ENCODE measurements around the gene GPX2.

The GPX2 gene

DNA sequence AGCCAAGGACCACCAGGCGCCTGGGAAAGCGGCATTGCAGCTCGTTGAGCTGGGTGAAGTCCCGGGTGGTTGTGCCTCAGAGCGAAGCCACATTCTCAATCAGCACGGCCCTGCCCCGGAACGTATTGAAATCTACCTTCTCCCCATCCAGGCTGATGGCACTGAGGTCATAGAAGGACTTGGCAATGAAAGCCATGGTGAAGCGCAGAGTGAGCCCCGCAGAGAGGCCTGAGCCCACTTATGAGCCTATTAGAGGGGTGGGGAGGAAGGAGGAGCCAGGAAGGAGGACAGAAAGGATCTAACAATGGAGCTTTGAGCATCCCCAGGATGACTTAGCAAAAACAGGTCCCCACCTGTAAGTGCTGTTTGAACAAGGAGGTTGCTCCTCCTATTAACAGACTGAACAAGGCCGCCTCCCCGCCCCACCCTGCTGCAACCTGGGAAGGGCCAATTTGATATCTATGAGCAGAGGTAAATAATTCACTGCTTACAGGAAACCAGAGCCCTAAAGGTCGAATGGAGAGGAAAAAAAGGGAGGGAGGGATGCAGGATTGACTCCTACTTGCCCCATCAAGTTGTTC lies at the start of gene GPX2:
TSS of gene GPX2 (minus strand) at position 215 of the 581 bp plus-strand sequence. CDS start at position 196, 19 bp downstream.
- peak; percentile 66 for DNase-seq

- no peak for DNase-seq
Measured at GRCh38 chr14:64990939-64991338, 48.4 kb upstream of the GPX2 start.

DNA sequence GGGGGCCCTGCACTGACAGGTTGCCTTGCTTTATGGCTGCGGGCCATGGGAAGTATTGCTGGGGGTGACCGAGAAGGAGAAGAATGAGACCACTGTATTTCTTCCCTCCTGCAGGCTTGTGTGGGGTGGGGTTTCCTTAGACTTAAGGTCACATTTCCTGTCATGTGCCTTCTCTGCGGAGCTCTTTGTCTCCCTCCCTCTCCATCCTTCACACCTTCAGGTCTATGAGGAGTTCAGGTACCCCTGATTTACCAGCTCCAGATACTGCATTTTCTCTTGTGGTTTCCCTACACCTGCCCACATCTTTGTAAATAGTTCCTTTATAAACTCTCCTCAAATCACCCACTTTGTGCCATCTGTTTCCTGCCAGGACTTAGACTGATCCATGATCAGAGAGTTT lies 47.8 kb upstream of the GPX2 start:
- DNase-seq: no peak

- DNase-seq: no peak
Measured at GRCh38 chr14:64987438-64987767, 44.9 kb upstream of the GPX2 start.

- DNase-seq: peak; percentile 94
Measured at GRCh38 chr14:64986648-64987437, 44.3 kb upstream of the GPX2 start, which contains the start of gene FNTB. TSS of gene FNTB (plus strand) at chr14:64986895. CDS start at chr14:64986954, 59 bp downstream.

- DNase-seq: peak; percentile 28
Measured at GRCh38 chr14:64983439-64984310, 41.1 kb upstream of the GPX2 start.

- no peak for DNase-seq
Measured at GRCh38 chr14:64979336-64980074, 37.0 kb upstream of the GPX2 start.

- no peak for DNase-seq
Measured at GRCh38 chr14:64974563-64974962, 32.0 kb upstream of the GPX2 start.

DNA sequence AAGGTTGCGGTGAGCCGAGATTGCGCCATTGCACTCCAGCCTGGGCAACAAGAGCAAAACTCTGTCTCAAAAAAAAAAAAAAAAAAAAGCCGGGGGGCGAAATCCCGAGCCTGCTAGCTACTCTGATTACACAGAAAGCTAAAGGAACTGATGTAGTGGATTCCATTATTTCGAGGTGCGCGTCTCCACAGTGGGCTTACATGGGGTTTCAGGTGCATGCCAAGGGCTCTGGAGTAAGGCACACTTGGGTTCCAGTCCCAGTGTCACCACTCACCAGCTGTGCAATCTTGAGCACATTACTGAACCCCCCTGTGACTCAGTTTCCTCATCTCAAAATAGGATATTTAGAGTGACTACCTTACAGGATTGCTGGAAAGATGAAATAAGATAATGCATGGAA lies 31.3 kb upstream of the GPX2 start:
- DNase-seq: no peak

DNA sequence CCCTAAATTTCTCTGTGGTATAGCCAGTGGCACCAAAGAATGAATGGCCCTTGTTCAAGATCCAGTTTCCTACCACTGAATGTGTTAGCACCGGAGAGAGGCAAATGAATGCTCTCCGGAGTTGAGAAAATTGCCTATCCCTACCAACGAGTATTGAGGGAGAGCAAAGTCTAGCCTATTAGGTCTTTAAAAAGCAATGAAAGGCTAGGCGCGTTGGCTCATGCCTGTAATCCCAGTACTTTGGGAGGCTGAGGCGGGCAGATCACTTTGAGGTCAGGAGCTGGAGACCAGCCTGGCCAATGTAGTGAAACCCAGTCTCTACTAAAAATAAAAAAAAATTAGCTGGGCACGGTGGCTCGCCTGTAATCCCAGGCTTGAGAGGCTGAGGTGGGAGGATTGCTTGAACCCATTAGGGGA lies 30.5 kb upstream of the GPX2 start:
- no peak for DNase-seq

DNA sequence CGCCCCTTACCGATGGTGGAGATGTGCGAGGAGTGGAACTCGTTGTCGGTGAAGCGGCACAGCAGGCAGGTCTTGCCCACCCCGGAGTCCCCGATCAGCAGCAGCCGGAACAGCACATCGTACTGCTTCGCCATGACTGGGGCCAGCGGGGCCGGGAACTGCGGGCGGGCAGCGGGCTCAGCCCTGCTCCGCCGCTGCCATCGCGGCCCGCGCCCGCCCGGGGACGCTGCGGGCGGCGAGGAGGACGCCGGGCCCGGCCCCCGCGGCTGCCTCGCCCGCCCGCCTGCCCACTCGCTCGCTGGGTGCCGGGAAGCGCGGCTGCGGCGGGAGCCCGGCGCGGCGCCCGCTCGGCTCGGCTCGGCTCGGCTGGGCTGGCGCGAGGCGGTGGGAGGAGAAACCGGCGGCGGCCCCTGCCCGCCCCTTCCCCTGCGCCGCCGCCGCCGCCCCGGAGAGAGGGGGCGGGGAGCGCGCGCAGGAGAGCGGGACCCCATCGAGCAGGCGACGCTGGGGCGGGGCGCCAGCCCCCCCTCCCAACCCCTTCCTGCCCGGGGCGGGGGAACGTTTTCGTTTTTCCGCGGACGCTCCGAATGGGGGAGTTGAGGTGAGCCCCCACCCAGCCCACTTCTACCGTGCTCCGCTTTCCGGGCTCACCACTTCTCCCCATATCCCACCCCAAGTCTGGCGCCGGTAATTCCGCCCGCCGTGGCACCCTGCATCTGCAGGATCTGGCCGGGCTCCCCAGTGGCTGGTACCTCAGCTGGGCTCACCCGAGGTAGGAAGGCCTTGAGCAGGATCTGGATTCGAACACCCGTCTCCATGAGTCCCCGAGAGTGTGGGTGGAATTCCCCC lies 29.6 kb upstream of the GPX2 start, which contains the start of gene RAB15:
TSS of gene RAB15 (minus strand) at position 394 of the 849 bp plus-strand sequence. CDS start at position 134, 260 bp downstream.
- DNase-seq: peak; percentile 51

DNA sequence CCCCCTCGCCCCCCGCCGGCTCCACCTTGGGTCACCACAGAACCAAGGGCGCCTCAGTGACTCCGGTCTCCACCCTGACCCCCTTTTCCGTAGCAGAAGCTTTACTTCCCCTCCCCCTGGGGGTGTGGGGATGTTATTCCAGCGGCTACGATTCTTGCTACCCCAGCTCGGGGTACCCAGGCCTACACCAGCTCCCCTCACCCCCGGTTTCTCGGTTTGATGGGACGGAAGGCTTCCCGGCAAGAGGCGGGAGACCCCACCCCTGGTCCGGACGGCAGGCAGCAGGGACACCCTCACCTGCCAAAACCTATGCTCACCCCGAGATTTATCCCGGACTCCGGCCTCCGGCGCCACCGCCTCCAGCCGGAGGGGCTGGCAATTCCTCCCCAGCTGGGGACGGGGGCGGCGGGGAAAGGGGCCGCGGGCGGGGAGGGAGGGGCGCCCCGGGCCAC lies 29.0 kb upstream of the GPX2 start:
- no peak for DNase-seq

DNA sequence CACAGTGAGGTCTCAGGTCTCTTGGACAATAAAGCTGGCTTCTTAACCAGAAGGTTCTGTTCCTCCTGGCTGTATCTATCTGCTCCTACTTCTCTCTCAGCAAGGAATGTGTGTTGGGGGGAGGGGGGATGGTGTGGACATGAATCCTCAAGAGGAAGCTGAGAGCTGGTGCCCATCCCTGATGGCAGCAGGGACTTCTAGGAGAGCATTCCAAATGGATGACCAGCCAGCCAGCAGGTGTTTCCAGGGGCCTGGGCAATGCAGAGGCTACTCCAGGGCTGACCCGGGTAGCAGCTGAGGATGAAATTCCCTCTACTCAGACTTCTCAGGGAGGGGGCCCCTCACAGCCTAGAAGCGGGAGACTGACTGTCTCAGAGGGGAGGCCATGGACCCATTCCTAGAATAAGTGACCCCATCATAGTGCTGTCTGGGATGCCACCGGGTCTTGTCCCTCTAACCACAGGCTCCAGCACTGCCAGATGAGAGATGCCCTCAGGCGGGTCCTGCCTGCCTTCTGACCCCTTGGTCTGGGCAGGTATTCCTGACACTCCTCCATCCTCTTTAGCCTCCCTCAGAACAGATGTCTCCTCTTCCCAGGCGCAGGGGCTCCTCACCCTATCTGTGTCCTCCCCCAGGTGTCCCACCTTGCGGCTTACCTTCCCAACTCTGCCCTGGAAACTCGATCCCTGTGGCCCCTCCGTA lies 28.4 kb upstream of the GPX2 start:
- no peak for DNase-seq

GRCh38 chr14:64970041-64970440 lies 27.5 kb upstream of the GPX2 start:
- no peak for DNase-seq

DNA sequence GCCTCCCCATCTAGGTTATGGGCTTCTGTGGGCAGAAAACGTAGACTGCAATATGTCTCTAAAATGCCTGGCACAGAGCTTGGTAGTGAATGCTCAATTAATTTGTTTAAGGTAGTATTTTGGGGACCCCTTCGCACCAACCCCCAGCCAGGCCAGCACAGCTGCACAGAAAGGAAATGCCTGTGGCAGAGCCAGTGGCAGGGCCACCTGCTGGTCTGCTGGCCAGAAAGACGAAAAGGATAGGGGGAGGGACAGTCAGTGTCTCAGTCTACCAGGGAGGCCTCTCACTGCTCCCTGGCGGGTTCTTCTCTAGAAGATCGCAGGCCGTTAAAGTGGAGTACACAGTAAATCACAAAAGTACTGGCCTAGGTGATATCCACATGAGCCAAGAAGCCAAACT lies 26.1 kb upstream of the GPX2 start:
- no peak for DNase-seq

DNA sequence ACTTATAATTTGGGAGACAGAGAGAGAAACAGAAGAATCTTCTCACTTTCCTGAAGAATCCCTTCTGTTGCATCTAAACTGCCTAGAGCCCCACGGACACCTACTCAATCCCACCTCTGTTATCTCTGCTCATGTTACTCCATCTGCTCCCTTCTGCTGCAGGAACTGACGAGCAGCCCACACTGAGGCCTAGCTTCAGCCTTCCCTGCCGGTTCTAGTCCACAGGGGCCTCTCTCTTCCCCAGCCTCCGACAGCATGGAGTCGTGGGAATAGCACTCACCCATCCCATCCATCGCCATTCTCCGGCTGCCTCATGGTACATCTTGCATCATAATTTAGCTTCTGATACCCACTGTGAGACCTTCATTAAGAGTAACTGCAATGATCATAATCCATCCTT lies 25.6 kb upstream of the GPX2 start:
- no peak for DNase-seq

DNA sequence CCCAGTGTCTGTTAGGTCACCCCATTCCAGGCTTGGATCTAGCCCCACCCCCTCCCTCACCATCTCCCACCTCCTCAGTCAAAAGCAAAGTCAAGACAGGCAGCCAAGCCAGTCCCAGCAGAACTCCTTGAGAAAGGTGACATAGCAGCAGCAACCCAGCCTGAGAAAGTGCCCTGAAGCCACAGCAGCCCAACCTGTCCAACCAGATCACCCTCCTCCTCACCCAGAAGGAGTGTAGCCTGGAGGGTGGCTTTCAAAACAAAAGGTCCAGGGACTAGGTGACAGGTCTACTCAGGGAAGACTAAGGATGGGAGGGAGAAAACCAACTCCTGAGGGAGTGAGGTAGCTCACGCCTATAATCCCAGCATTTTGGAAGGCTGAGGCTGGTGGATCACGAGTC lies 24.4 kb upstream of the GPX2 start:
- DNase-seq: no peak

DNA sequence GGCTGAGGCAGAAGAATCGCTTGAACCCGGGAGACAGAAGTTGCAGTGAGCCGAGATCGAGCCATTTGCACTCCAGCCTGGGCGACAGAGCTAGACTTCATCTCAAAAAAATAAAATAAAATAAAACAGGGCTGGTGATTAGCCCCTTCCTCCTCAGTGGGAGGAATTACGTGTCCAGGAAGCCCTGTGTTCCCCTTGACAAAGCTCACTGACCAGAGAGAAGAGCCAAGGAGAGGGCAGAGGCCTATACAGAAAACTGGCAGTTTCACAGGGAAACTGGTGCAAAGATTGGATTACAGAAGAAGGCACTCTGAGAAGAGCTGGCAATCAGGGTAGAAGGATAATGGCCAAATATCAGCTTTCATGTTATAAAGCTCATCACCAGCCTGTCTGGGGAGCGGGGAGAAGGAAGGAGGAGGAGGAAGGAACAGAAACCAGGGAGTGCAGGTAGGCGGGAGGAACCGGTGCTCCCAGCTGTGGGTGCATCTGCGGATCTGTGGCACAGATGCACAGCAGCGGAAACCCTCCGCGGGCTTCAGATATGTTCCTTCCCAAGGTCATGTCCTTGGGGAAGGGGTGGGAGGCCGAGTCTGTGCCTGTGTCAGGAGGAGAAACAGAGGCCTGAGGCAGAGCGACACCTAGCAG lies 22.9 kb upstream of the GPX2 start:
- no peak for DNase-seq

DNA sequence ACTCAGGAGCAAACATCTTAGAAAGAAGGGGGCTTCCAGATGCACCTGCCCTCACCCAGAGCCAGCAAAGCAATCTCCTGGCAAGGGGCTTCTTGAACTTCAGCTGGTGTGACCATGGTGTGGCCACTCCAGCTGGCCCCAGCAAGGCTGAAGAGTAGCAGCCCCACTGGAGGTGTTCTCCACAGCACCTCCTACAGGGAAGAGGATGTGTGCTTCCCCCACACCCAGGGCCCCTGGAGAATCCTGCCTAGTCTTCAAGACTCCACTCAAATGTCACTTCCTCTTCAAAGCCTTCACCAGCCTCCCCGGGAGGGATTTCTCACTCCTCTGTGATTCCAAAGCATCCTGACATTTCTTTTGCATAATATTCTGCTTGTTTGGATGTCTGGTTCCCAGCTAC lies 21.1 kb upstream of the GPX2 start:
- DNase-seq: no peak

DNA sequence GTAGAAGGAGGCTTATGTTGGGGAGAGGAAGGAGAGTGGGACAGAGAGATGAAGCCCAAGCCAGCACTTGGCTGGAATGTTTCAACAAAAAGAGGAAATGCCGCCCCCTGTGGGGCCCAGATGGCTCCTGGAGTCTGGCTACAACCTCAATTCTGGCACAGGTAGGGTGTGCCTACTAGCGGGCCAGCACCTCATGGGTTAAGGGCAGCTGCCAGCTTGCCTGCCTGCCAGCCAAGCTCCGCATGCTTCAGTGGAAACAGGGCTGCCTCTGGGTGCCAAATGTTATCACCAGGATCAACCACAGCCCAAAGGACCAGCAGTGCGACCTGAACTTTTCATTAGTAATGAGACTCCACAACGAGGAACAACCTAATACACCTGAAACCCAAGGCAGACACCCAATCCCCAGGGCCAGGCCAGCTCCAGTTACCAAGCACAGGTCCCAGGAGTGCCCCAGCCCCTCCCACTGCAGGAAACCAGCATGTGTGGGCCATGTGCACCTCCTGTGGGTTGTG lies 18.3 kb upstream of the GPX2 start:
- DNase-seq: no peak
